ENCODE data around the gene CEACAM7. TPM values are rescaled to one million over a fixed set of nuclear protein-coding genes. Genes with fewer than 3 reads are reported as not detected.

Gene CEACAM7
- total RNA-seq, 1 experiment from 2014 or later: not detected

- Mint-ChIP-seq H3K27ac (no peak overlapping the region), H3K9me3 (peaks cover 94 to 100% of the 10 kb centered on the region in 2 experiments), H3K36me3 (ENCODE audit: insufficient read depth in 1 of 3, low read depth in 3 of 3) (peaks cover 0 to 37% (median 4%) of the 10 kb centered on the region in 3 experiments; a peak in 4 of 7 replicates), H3K4me1 (no peaks in the 10 kb centered on the region), H3K4me3 (no peak overlapping the region), H3K27me3 (ENCODE audit: low read depth) (no peaks in the 10 kb centered on the region; the same call in none of the 2 replicates)
- no peak overlapping the region for H2BK15ac ChIP-seq (ENCODE audit: low read depth, low read length)
- H4K5ac ChIP-seq (ENCODE audit: insufficient read length, low read depth, low read length): no peak overlapping the region
- no peak overlapping the region for H4K8ac ChIP-seq (replicated peaks; ENCODE audit: insufficient read length, low read depth, low read length)
- H3K4me1 ChIP-seq (ENCODE audit: insufficient read depth, low read length): no peaks in the 10 kb centered on the region
- no peak overlapping the region for H2BK12ac ChIP-seq (ENCODE audit: insufficient read length, low read depth, low read length)
- no peak overlapping the region for H3K56ac ChIP-seq (ENCODE audit: insufficient read length, low read depth, low read length)
- TF ChIP-seq CTCF (conservative IDR thresholded peaks at IDR 0.05): no peak
- WGBS (ENCODE audit: extremely low coverage, insufficient read length, low lambda C conversion rate): no CpG with 5 or more reads among the region's 5 CpGs
- no peak overlapping the region for H2BK120ac ChIP-seq (ENCODE audit: low read depth, low read length, poor library complexity, severe bottlenecking)
- DNase-seq: no peak
- no peaks in the 10 kb centered on the region for H3K27me3 ChIP-seq (ENCODE audit: insufficient read depth, low read length)
- no peak overlapping the region for H3K23ac ChIP-seq (ENCODE audit: insufficient read length, low read depth, low read length)
- H2AK5ac ChIP-seq (ENCODE audit: insufficient read length, low read length): no peak overlapping the region
- H3K27ac ChIP-seq (ENCODE audit: insufficient read length, low read depth, low read length): no peak overlapping the region
- no peaks in the 10 kb centered on the region for H3K23me2 ChIP-seq (ENCODE audit: insufficient read length, low read depth, low read length, poor library complexity, severe bottlenecking)
- no peak overlapping the region for H2AFZ ChIP-seq (ENCODE audit: low read length)
- H3K9ac ChIP-seq (ENCODE audit: extremely low read depth, insufficient read length, low read length): no peak overlapping the region
- no peaks in the 10 kb centered on the region for H3K79me1 ChIP-seq (ENCODE audit: insufficient read depth, low read depth, low read length, poor library complexity, severe bottlenecking)
- no peak overlapping the region for H3K4me2 ChIP-seq (ENCODE audit: insufficient read depth, insufficient read length, low read length)
- H3K18ac ChIP-seq (ENCODE audit: insufficient read length, low read depth, low read length): no peak overlapping the region
- no peak overlapping the region for H2BK20ac ChIP-seq (ENCODE audit: low read depth, low read length, poor library complexity, severe bottlenecking)
- no peak overlapping the region for H3T11ph ChIP-seq (ENCODE audit: low read length)
- H3K14ac ChIP-seq (ENCODE audit: insufficient read depth, low read length): no peak overlapping the region
- H4K20me1 ChIP-seq (ENCODE audit: control insufficient read depth, insufficient read depth, insufficient read length): no peaks in the 10 kb centered on the region
- no peak overlapping the region for H2BK5ac ChIP-seq (ENCODE audit: insufficient read length, low read length)
- no peaks in the 10 kb centered on the region for H3K79me2 ChIP-seq (ENCODE audit: insufficient read depth, low read length)
- no peak overlapping the region for H4K91ac ChIP-seq (ENCODE audit: insufficient read length, low read depth, low read length)
- no peak overlapping the region for H3K4ac ChIP-seq (ENCODE audit: low read depth, low read length)
- H3K9me3 ChIP-seq (ENCODE audit: control insufficient read depth, low read depth, low read length): peaks cover 20% of the 10 kb centered on the region
These were observed 26.5 kb upstream of the CEACAM7 start for GRCh38 chr19:41714598-41714997.
